GM18519 (cell line): Measurements from ENCODE around the gene SLC2A8.

Source experiments
- ATAC-seq: cut with Tn5 transposase; IDR thresholded peaks from one replicate; pipeline ENCODE4 v1.9.1; 2021; ENCODE audit warnings: mild to moderate bottlenecking, moderate library complexity; ENCODE audit not compliant: unreplicated experiment, low FRiP score

SLC2A8 gene

DNA sequence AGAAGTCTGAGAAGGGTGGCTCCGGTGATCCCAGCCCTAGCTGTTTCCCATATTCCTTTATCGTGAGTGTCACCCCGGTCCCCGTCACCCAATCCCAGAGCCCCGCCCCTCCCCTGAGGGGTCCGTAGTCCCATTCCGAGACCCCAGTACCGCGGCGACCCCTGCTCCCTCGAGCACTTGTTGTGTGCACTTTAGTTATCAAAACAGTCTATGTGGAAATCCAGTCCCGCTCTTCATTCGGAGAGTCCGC is 54.6 kb downstream of the SLC2A8 start:
- ATAC-seq = no peak

DNA sequence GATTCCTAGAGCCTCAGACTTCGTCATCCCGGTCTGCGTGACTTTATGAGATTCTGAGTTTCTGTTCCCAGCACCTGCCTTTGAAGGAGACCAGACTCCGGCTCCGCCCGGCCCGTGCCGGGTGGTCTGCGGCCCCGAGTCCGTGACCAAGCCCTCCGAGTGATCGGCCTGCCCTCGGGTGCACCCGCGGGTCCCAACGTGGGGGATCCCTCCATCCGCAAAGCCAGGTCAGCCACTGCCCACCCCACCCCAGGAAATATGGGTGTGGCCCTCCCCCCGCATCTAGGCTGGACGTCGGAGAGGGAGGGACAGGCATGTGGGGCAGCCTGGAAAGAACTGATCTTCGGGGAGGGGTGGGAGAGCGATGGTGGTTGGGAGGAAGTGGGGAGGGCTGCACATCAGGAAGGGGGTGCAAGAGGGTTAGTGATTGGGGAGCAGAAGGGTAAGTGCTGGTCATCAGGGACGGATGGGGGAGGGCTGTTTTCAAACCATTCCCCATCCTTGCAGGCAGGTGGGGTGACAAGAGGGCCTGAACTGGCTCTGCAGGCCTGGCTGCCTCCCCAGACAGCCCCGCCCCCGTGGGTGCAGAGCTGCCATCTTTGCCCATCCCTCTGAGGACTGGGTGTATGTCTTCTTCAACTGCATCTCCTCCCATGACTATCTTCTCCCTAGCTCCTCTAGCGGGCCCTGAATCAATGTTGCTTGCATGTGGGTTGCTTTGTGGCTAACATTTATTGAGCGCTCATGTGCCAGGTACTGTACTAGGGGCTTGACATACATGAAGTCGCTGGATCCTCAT is 55.1 kb downstream of the SLC2A8 start:
- no peak for ATAC-seq

DNA sequence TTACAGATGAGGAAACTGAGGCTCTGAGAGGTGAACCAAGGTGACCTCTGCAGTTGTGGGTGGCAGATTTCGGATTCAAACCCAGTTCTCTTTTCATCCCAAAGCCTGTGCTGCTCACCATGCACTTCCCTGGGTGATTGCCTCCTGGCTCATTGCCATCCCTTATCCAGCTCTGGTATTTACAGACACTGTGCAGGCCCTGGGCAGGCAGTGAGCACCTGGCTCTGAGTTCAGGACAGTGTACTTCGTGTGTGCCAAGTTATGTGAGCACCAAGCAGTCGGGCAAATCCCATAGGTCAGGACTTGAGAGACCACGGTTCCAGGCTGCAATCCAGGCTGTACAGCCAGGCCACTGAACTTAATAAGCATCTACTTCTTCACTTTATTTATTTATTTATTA is 55.7 kb downstream of the SLC2A8 start:
- no peak for ATAC-seq

DNA sequence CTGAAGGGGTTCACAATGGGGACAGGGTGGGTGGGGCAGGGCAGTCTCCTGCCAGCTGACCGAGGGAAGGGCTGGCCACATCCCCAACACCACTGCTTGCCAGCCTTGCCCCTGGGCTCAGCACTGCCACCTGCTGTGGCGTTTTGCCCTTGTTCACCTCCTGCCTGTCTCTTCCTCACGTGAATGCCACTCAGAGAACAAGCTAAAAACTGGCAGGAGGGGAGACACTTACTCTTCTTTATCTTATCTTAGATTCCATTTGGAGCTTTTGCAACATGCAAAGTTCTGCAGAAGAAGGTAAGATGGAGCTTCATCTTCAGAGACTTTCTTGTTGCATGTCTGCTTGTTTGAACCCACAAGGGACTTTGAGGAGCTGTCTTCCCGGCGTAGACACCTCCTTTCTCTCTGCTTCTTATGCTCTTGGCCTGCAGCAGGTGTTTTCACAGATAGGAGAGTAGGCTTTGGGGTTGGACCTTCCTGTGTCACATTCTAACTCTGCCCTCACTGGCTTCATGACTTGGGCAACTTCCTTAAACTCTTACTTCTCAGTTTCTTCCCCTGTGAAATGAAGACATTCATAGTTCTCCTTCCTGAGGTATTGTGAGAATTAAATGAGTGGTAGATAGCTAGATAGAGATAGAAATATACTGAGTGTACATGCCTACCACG is 58.5 kb downstream of the SLC2A8 start:
- ATAC-seq = no peak

DNA sequence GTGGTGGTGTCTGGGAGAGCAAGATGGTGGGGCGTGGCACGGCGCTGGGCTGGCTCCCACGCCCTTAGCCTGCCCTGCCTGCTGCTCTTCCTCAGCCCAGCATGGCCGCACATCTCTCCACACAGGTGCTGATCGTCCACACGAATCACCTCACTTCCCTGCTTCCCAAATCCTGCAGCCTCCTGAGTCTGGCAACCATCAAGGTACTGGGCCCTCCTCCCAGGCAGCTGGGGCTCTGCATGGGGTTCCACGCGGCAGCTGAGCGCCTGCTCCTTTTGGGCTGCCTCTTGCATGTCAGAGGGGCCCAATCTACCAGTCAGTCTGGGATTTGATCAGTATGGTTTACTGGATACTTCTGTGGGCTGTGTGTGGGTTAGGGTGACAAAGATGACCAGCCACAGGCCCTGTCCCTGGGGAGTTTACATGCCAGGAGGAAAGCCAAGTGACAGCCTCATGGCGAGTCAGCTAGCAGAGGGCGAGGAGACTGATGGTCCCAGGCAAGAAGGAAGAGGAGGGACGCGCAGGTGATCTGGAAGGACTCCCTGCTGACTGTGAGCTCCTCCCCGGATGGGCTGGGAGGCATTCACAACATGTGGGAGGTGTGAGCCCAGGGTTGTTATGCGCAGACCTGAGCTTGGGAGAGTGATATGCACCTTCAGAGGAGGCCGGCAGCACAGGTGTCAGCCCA is 60.4 kb downstream of the SLC2A8 start:
- no peak for ATAC-seq
